ENCODE data around the gene CDKN2B-AS1. TPM values are rescaled to one million over a fixed set of nuclear protein-coding genes. Genes with fewer than 3 reads are reported as not detected.

The CDKN2B-AS1 gene
- total RNA-seq, 8 experiments from 2014 or later = 2.1 to 12.2 (median 3.9) TPM

DNA sequence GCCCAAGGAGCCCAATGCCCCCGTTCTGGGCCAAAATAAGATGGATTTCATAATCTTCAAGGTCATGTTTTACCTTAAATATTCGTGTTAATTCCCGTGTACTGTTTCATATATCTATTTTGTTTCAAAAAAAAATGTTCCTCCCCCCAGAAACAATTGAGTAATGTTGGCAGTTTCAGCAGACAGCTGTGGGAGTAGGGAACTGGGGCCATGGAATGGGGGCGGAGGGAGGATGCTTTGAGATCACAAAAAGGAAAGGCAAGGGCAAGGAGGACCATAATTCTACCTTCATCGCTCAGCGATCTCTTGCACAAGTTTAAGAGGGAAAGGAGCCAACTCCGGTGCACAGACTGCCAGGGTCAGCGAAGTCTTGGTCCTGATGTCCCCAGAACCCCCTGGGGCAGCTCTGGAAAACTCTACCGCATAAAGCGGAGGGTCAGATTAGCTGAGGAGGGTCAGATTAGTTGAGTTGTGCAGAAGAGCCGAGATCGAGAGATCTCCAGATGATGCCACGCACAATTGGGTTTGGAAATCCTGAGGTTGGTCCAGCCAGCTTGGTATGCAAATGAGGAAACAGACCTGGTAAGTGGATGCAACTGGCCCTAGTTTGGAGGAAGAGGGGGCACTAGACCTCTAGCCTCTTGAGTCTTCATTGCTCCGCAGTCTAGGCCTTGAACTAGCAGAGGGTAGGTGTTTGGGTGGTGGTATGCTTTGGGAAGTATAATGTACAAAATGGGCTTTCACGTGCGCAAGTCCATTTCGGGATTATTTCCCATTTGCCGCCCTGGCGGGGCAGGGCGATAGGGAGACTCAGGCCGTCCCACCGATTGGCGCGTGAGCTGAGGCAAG lies 24.4 kb upstream of the CDKN2B-AS1 start:
- H3K4me3 ChIP-seq = no peak overlapping the region
- in situ Hi-C loops (cut with MboI; ENCODE audit: low pct_unique_long_range_greater_than_20kb in 2 of 9, low sequenced_read_pairs in 9 of 9, unreplicated experiment in 9 of 9) = no loop called here
- H3K4me1 ChIP-seq (replicated peaks in 1 of 2) = peaks cover 3 to 6% of the 10 kb centered on the region in 2 donors
- WGBS, 10 experiments = 27 to 82% (median 49%) methylated on average over 2 to 14 of the region's 24 CpGs; no CpG with 5 or more reads in 1 of the 10 experiments
- no peak overlapping the region for H3K27ac ChIP-seq
- ATAC-seq (replicated peaks in 6 of 8) = no peak

DNA sequence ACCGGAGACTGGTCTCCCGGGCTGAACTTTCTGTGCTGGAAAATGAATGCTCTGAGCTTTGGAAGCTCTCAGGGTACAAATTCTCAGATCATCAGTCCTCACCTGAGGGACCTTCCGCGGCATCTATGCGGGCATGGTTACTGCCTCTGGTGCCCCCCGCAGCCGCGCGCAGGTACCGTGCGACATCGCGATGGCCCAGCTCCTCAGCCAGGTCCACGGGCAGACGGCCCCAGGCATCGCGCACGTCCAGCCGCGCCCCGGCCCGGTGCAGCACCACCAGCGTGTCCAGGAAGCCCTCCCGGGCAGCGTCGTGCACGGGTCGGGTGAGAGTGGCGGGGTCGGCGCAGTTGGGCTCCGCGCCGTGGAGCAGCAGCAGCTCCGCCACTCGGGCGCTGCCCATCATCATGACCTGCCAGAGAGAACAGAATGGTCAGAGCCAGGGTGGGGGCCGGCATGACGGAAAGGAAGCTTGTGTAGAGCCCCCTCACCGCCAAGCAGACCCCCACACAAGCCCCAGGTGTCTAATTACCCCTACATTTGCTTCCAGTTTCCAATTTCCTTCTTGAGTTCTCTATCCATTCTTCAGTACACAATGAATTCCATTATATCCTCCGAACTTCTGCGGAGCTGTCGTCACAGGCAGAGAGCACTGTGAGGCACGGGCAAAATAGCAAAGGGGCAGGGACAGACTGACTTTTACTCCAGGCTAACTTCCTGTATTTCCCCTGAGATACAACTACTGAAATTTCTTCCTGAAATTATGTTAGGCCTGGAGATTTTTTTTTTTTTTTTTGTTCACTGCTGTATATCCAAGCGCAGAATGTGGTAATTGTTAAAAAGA lies 23.6 kb upstream of the CDKN2B-AS1 start:
- peaks cover 3 to 4% of the 10 kb centered on the region in 2 donors for H3K4me1 ChIP-seq (replicated peaks in 1 of 2)
- no peak for ATAC-seq (replicated peaks in 6 of 8)
- in situ Hi-C loops (cut with MboI; ENCODE audit: low pct_unique_long_range_greater_than_20kb in 2 of 9, low sequenced_read_pairs in 9 of 9, unreplicated experiment in 9 of 9) = no loop called here
- H3K4me3 ChIP-seq = no peak overlapping the region
- H3K27ac ChIP-seq = no peak overlapping the region
- WGBS, 10 experiments = 9 to 74% (median 43%) methylated on average over 1 to 13 of the region's 45 CpGs

DNA sequence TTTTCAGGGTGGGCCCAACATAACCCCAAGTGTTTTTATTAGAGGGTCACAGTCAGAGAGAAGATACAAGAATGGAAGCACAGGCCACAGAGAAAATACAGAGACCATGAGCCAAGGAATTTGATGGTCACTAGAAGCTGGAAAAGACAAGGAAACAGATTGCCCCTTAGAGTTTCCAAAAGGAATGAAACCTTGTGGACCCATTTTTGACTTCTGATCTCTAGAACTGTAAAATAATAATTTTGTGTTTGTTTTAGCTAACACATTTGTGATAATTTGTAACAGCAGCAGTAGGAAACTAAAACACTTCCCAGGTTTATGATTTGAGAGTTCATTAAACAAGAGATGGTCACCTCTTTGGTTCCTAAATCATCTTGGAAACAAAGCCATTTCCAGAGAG lies 22.2 kb upstream of the CDKN2B-AS1 start:
- H3K27ac ChIP-seq = no peak overlapping the region
- H3K4me3 ChIP-seq = no peak overlapping the region
- in situ Hi-C loops (cut with MboI; ENCODE audit: low pct_unique_long_range_greater_than_20kb in 2 of 9, low sequenced_read_pairs in 9 of 9, unreplicated experiment in 9 of 9) = no loop called here
- no peak for ATAC-seq (replicated peaks in 6 of 8)
- peaks cover 3 to 4% of the 10 kb centered on the region in 2 donors for H3K4me1 ChIP-seq (replicated peaks in 1 of 2)

DNA sequence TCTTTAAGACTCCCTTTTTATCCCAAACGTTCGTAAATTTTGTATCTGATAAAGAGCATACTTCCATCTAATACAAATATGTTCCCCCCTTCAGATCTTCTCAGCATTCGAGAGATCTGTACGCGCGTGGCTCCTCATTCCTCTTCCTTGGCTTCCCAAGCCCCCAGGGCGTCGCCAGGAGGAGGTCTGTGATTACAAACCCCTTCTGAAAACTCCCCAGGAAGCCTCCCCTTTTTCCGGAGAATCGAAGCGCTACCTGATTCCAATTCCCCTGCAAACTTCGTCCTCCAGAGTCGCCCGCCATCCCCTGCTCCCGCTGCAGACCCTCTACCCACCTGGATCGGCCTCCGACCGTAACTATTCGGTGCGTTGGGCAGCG lies 20.3 kb upstream of the CDKN2B-AS1 start:
- in situ Hi-C loops (cut with MboI; ENCODE audit: low pct_unique_long_range_greater_than_20kb in 2 of 9, low sequenced_read_pairs in 9 of 9, unreplicated experiment in 9 of 9) = no loop called here
- H3K4me3 ChIP-seq = peak overlapping the region; percentile 35 to 53 (median 39)
- peaks cover 0 to 3% of the 10 kb centered on the region in 2 donors for H3K4me1 ChIP-seq (replicated peaks in 1 of 2)
- peak in 6 of 8 experiments; percentile 6 to 15 (median 10) for ATAC-seq (replicated peaks in 6 of 8)
- 0 to 39% (median 3%) methylated on average over 2 to 10 of the region's 21 CpGs; no CpG with 5 or more reads in 4 of the 10 experiments for WGBS, 10 experiments
- no peak overlapping the region for H3K27ac ChIP-seq

DNA sequence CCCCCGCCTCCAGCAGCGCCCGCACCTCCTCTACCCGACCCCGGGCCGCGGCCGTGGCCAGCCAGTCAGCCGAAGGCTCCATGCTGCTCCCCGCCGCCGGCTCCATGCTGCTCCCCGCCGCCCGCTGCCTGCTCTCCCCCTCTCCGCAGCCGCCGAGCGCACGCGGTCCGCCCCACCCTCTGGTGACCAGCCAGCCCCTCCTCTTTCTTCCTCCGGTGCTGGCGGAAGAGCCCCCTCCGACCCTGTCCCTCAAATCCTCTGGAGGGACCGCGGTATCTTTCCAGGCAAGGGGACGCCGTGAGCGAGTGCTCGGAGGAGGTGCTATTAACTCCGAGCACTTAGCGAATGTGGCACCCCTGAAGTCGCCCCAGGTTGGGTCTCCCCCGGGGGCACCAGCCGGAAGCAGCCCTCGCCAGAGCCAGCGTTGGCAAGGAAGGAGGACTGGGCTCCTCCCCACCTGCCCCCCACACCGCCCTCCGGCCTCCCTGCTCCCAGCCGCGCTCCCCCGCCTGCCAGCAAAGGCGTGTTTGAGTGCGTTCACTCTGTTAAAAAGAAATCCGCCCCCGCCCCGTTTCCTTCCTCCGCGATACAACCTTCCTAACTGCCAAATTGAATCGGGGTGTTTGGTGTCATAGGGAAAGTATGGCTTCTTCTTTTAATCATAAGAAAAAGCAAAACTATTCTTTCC lies 19.7 kb upstream of the CDKN2B-AS1 start:
- in situ Hi-C loops (cut with MboI; ENCODE audit: low pct_unique_long_range_greater_than_20kb in 2 of 9, low sequenced_read_pairs in 9 of 9, unreplicated experiment in 9 of 9) = loop anchor here in 2 of 9 experiments (25.0 kb wide), 1 partner anchor 163 kb away; the partner anchor contains the start of gene MTAP (in 2 of the 2)
- 0 to 20% (median 0%) methylated on average over 1 of the region's 51 CpGs; no CpG with 5 or more reads in 7 of the 10 experiments for WGBS, 10 experiments

DNA sequence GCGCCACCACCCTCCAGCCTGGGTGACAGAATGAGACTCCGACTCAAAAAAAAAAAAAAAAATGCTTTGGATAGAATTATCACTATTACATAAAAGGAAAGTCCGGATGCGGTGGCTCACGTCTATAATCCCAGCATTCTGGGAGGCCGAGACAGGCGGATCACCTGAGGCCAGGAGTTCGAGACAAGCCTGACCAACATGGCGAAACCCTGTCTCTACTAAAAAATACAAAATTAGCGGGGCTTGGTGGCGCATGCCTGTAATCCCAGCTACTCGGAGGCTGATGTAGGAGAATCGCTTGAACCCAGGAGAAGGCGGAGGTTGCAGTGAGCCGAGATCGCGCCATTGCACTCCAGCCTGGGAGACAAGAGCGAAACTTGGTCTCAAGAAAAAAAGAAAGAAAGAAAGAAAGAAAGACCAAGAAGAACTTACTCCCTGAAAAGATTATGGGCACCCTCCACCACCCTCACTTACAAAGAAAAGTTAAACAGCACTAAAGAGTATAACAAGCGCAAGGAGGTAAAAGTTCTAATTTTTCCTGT lies 18.2 kb upstream of the CDKN2B-AS1 start:
- Histone ChIP-seq H3K27ac (no peak overlapping the region), H3K4me3 (no peak overlapping the region), H3K4me1 (replicated peaks in 1 of 2) (peaks cover 0 to 3% of the 10 kb centered on the region in 2 donors)
- in situ Hi-C loops (cut with MboI; ENCODE audit: low pct_unique_long_range_greater_than_20kb in 2 of 9, low sequenced_read_pairs in 9 of 9, unreplicated experiment in 9 of 9) = loop anchor here in 2 of 9 experiments (25.0 kb wide), 1 partner anchor 164 kb away; the partner anchor contains the start of gene MTAP (in 2 of the 2)
- WGBS, 10 experiments = 27 to 100% (median 47%) methylated on average over 1 to 15 of the region's 19 CpGs; no CpG with 5 or more reads in 2 of the 10 experiments
- no peak for ATAC-seq (replicated peaks in 6 of 8)

More for the DNA sequence above, 19.7 kb upstream of the CDKN2B-AS1 start:
- H3K27ac ChIP-seq = no peak overlapping the region
- H3K4me1 ChIP-seq (replicated peaks in 1 of 2) = peaks cover 0 to 3% of the 10 kb centered on the region in 2 donors
- H3K4me3 ChIP-seq = peak overlapping the region; percentile 35 to 53 (median 39)
- ATAC-seq (replicated peaks in 6 of 8) = peak; percentile 79 to 95 (median 92)

DNA sequence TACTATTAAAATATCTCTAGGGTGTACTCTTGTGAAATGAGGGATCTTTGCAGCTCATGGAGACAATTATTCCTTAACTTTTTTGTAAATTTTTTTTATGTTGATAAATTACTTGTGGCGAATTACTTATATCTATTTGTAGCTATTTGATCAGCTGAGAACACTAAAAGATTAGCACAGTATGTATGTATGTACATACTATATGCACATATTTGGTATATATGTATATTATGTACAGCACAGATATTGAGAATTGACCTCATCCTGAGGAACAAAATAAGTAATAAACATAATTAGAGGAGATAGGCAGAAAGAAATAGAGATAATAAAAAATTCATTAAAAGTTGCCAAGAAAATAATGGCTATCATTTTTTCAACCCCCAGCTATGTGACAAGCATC lies 12.2 kb upstream of the CDKN2B-AS1 start:
- H3K27ac ChIP-seq = no peak overlapping the region
- no peak overlapping the region for H3K4me3 ChIP-seq
- WGBS, 10 experiments = 0 to 88% (median 52%) methylated on average over 1 of the region's 1 CpG
- in situ Hi-C loops (cut with MboI; ENCODE audit: low pct_unique_long_range_greater_than_20kb in 2 of 9, low sequenced_read_pairs in 9 of 9, unreplicated experiment in 9 of 9) = loop anchor here in 2 of 9 experiments (25.0 kb wide), 1 partner anchor 170 kb away; the partner anchor contains the start of gene MTAP (in 2 of the 2)
- peak in 1 of 8 experiments; percentile 94 for ATAC-seq (replicated peaks in 6 of 8)
- peaks cover 0 to 4% of the 10 kb centered on the region in 2 donors for H3K4me1 ChIP-seq (replicated peaks in 1 of 2)

DNA sequence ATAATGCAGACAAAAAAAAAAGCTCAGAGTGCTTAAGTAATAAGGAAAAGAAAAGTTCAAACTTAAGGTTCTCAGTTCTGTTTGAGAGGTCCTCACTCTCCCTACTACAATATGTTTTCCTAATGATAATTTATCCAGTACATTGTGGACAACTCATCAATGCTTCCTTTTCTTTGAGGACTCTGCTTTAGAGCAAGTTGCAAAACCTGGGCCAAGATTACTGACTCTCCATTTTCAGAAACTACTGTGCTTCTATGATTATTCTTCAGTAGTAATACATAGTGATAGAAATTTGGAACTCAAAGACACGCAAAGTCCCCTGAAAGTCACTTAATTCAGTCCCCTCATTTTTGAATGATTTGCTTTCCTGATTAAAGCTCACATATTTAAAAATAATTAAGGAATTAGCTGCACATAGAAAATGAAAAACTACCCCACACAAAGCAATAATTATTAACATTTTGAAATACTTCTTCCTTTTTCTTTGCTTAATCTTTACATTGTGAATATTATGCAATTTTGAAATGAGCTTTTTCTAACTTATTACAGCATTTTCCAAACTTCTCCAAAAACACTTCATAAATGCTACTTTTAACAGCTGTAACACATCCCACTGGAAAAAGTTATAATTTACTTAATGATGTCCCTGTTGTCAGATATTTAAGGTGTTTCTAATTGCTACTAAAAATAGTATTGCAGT lies 11.6 kb upstream of the CDKN2B-AS1 start:
- Histone ChIP-seq H3K27ac (no peak overlapping the region), H3K4me3 (no peak overlapping the region), H3K4me1 (replicated peaks in 1 of 2) (peaks cover 0 to 8% of the 10 kb centered on the region in 2 donors)
- 43 to 100% (median 87%) methylated on average over 1 of the region's 1 CpG; no CpG with 5 or more reads in 2 of the 10 experiments for WGBS, 10 experiments
- no peak for ATAC-seq (replicated peaks in 6 of 8)
- in situ Hi-C loops (cut with MboI; ENCODE audit: low pct_unique_long_range_greater_than_20kb in 2 of 9, low sequenced_read_pairs in 9 of 9, unreplicated experiment in 9 of 9) = loop anchor here in 2 of 9 experiments (25.0 kb wide), 1 partner anchor 171 kb away; the partner anchor contains the start of gene MTAP (in 2 of the 2)

DNA sequence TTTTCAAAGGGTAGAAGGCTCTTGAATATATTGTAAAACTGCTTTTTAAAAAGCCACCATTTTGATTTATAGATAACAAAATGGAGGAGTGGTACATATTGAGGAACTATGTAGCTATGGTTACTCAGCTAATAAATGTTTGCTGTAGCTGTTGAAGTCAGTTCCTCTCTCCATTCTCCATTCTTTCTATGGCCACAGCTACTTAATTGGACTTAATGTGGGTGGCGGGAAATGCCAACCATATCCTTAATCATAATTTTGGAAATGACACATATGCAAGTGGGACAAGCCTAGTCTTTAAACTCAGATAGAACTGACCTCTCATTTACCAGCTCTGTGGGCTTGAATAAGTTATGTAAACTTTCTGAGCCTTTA lies 11.0 kb upstream of the CDKN2B-AS1 start:
- in situ Hi-C loops (cut with MboI; ENCODE audit: low pct_unique_long_range_greater_than_20kb in 2 of 9, low sequenced_read_pairs in 9 of 9, unreplicated experiment in 9 of 9) = loop anchor here in 2 of 9 experiments (25.0 kb wide), 1 partner anchor 171 kb away; the partner anchor contains the start of gene MTAP (in 2 of the 2)
- no peak for ATAC-seq (replicated peaks in 6 of 8)

DNA sequence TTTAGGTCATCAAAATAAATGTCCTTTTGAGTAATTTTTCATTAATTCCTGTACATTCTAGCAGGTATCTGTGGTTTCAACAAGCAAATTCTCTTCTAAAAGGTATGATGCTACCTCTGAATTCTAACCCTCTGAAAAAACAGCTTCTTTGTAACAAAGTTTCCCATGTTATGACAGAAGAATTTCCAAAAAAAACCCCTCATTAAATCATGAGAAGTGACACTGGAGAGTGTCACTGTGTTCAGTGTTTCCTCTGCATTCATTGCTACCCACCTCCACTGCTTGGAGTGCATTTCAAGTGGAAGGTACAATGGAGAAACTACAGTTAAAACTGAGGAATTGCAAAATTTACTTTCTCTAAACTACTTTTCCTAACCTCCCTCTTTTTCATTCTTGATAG lies 10.5 kb upstream of the CDKN2B-AS1 start:
- in situ Hi-C loops (cut with MboI; ENCODE audit: low pct_unique_long_range_greater_than_20kb in 2 of 9, low sequenced_read_pairs in 9 of 9, unreplicated experiment in 9 of 9) = loop anchor here in 2 of 9 experiments (25.0 kb wide), 1 partner anchor 172 kb away; the partner anchor contains the start of gene MTAP (in 2 of the 2)
- H3K4me3 ChIP-seq = no peak overlapping the region
- no peak overlapping the region for H3K27ac ChIP-seq
- ATAC-seq (replicated peaks in 6 of 8) = no peak
- H3K4me1 ChIP-seq (replicated peaks in 1 of 2) = peaks cover 0 to 8% of the 10 kb centered on the region in 2 donors

More for the DNA sequence above, 11.0 kb upstream of the CDKN2B-AS1 start:
- Histone ChIP-seq H3K4me3 (no peak overlapping the region), H3K4me1 (replicated peaks in 1 of 2) (peaks cover 0 to 8% of the 10 kb centered on the region in 2 donors), H3K27ac (no peak overlapping the region)
- WGBS, 10 experiments = 50 to 100% (median 86%) methylated on average over 1 of the region's 1 CpG; no CpG with 5 or more reads in 3 of the 10 experiments

DNA sequence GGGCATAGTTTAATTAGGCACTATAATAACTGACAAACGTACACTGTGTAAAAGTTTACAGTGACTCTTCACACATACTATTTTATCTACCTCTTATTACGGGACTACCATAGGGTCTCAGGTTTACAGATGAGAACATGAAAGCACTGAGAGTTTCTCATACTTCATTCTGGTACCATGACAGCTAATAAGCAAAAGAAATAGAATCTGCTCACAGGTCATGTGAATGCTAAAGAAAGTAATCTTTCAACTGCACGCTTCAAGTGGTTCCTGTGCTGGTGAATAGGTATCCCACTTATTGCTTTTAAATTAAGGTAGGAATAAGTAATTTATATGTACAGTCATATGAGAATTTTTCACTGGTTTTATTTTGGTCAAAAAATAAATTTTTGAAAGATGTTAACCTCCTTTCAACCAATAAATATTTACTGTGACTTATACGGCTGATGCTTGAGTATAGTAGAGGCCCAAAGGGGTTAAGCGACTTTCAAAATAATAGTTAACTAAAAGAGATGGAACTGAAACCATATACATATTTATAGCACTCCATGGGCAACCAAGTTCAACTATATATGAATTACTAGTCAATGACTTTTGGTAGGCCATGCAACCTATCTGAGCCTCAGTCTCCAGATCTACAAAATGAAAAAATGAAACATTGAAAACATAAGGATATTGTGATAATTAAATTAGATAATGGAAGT lies 8.5 kb upstream of the CDKN2B-AS1 start:
- Histone ChIP-seq H3K27ac (no peak overlapping the region), H3K4me1 (replicated peaks in 1 of 2) (peaks cover 0 to 8% of the 10 kb centered on the region in 2 donors), H3K4me3 (no peak overlapping the region)
- in situ Hi-C loops (cut with MboI; ENCODE audit: low pct_unique_long_range_greater_than_20kb in 2 of 9, low sequenced_read_pairs in 9 of 9, unreplicated experiment in 9 of 9) = loop anchor here in 2 of 9 experiments (25.0 kb wide), 1 partner anchor 174 kb away; the partner anchor contains the start of gene MTAP (in 2 of the 2)
- ATAC-seq (replicated peaks in 6 of 8) = no peak
- 63 to 100% (median 93%) methylated on average over 2 to 5 of the region's 5 CpGs for WGBS, 10 experiments

All from motor neuron (in vitro differentiated cells).